Neural cell (in vitro differentiated cells): ENCODE results near the gene MALL. TPM values are rescaled to one million over a fixed set of nuclear protein-coding genes. Genes with fewer than 3 reads are reported as not detected.

Experiments
- H2AFZ ChIP-seq: fragments of 200-600, 300-800 bp; sonication (generic), shearing (Covaris generic); 2 replicates; pipeline ENCODE4 v1.6.0; 2014; ENCODE audit warnings: low read depth, mild to moderate bottlenecking, antibody characterized with exemption, low read length, moderate library complexity
- H3F3A ChIP-seq: fragments of 200-600 bp; shearing (Covaris generic); 2 replicates; pipeline ENCODE4 v1.6.1; 2016; ENCODE audit warnings: mild to moderate bottlenecking, moderate library complexity, mixed read lengths, antibody characterized with exemption, low read length; ENCODE audit not compliant: insufficient read depth, poor library complexity, severe bottlenecking
- H3K27ac ChIP-seq: fragments of 200-600, 300-800 bp; sonication (generic), shearing (Covaris generic); 2 replicates; pipeline ENCODE4 v1.5.1; 2014; ENCODE audit warnings: mild to moderate bottlenecking, low read length, moderate library complexity
- H3K27me3 ChIP-seq: fragments of 300-800, 200-600 bp; sonication (generic), shearing (Covaris generic); 2 replicates; pipeline ENCODE4 v1.6.0; 2014; ENCODE audit warnings: mild to moderate bottlenecking, low read depth, low read length, moderate library complexity; ENCODE audit not compliant: insufficient read depth
- H3K36me3 ChIP-seq: fragments of 300-800, 200-600 bp; sonication (generic), shearing (Covaris generic); 2 replicates; pipeline ENCODE4 v1.5.1; 2014; ENCODE audit warnings: mild to moderate bottlenecking, antibody characterized with exemption, low read length, moderate library complexity; ENCODE audit not compliant: insufficient read depth
- H3K4me2 ChIP-seq: fragments of 300-800, 200-600 bp; sonication (generic), shearing (Covaris generic); 2 replicates; pipeline ENCODE4 v1.6.0; 2014; ENCODE audit warnings: mild to moderate bottlenecking, low read length
- H3K4me3 ChIP-seq: fragments of 300-800, 200-600 bp; sonication (generic), shearing (Covaris generic); 2 replicates; pipeline ENCODE4 v1.5.1; 2014; ENCODE audit warnings: mild to moderate bottlenecking, low read length, moderate library complexity
- H3K79me2 ChIP-seq: fragments of 200-600 bp; shearing (Covaris generic); replicated peaks from 2 replicates; pipeline ENCODE4 v1.6.0; 2014; ENCODE audit warnings: mild to moderate bottlenecking, low read length, moderate library complexity; ENCODE audit not compliant: insufficient read depth
- H3K9ac ChIP-seq: fragments of 300-800, 200-600 bp; sonication (generic), shearing (Covaris generic); 2 replicates; pipeline ENCODE4 v1.6.1; 2016; ENCODE audit warnings: mild to moderate bottlenecking, low read length, mixed read lengths
- H3K9me2 ChIP-seq: fragments of 200-600 bp; shearing (Covaris generic); 2 replicates; pipeline ENCODE4 v1.6.1; 2016; ENCODE audit warnings: mild to moderate bottlenecking, low read length, mixed read lengths; ENCODE audit not compliant: insufficient read depth
- H3K9me3 ChIP-seq: fragments of 200-600, 300-800 bp; sonication (generic), shearing (Covaris generic); 2 replicates; pipeline ENCODE4 v1.6.1; 2016; ENCODE audit warnings: mild to moderate bottlenecking, mixed run types, low read length, moderate library complexity, mixed read lengths
- H4K20me1 ChIP-seq: fragments of 200-600 bp; shearing (Covaris generic); 2 replicates; pipeline ENCODE4 v1.6.1; 2016; ENCODE audit warnings: mild to moderate bottlenecking, mixed run types; ENCODE audit not compliant: insufficient read depth
- CTCF ChIP-seq: fragments of 450-650 bp; IDR thresholded peaks from 2 replicates; pipeline ENCODE4 v1.5.1; 2014; ENCODE audit warnings: antibody characterized with exemption, mild to moderate bottlenecking, moderate library complexity; ENCODE audit not compliant: poor library complexity, severe bottlenecking
- EP300 ChIP-seq: fragments of 450-650 bp; conservative IDR thresholded peaks from 2 replicates; pipeline ENCODE4 v1.6.1; 2014; ENCODE audit warnings: antibody characterized with exemption, mild to moderate bottlenecking, moderate library complexity; ENCODE audit not compliant: poor library complexity, severe bottlenecking
- EZH2 ChIP-seq: fragments of 200-600, 300-800 bp; shearing (Covaris generic), sonication (generic); IDR thresholded peaks from 2 replicates; pipeline ENCODE4 v1.6.1; 2014; ENCODE audit warnings: antibody characterized with exemption, low read length, borderline replicate concordance, mild to moderate bottlenecking; ENCODE audit not compliant: insufficient read depth, poor library complexity, severe bottlenecking
- POLR2AphosphoS5 ChIP-seq: IDR thresholded peaks from 2 replicates; pipeline ENCODE4 v1.6.1; 2012
- RAD21 ChIP-seq: fragments of 450-650 bp; conservative IDR thresholded peaks from 2 replicates; pipeline ENCODE4 v1.6.1; 2014; ENCODE audit warnings: antibody characterized with exemption, mild to moderate bottlenecking, moderate library complexity
- REST ChIP-seq: IDR thresholded peaks from 2 replicates; pipeline ENCODE4 v1.6.1; 2012; ENCODE audit warnings: borderline replicate concordance
- SMC3 ChIP-seq: fragments of 450-650 bp; conservative IDR thresholded peaks from 2 replicates; pipeline ENCODE4 v1.6.1; 2014; ENCODE audit warnings: antibody characterized with exemption, mild to moderate bottlenecking, moderate library complexity; ENCODE audit not compliant: poor library complexity
- polyA plus RNA-seq: library from polyadenylated mRNA; depleted of rRNA; stranded (reverse); fragments of >200 nt; gene quantifications from 2 replicates; pipeline ENCODE4 v1.2.3, GENCODE V29; 2014

The MALL gene
- polyA plus RNA-seq, 1 donor from 2014 or later = not detected

- H3K27ac ChIP-seq = no peak overlapping the region
- no peaks in the 10 kb centered on the region for H3K79me2 ChIP-seq
- H3F3A ChIP-seq = no peaks in the 10 kb centered on the region
- H2AFZ ChIP-seq = no peak overlapping the region
- H3K9me3 ChIP-seq = no peaks in the 10 kb centered on the region
- no peak overlapping the region for H3K4me2 ChIP-seq
- TF ChIP-seq EZH2 = no peak
- TF ChIP-seq POLR2AphosphoS5 = no peak
- no peaks in the 10 kb centered on the region for H3K27me3 ChIP-seq
- no peaks in the 10 kb centered on the region for H4K20me1 ChIP-seq
- no peak overlapping the region for H3K9ac ChIP-seq
- H3K36me3 ChIP-seq = no peaks in the 10 kb centered on the region
- H3K9me2 ChIP-seq = no peaks in the 10 kb centered on the region
- no peak overlapping the region for H3K4me3 ChIP-seq
These were observed 10.6 kb upstream of the MALL start for GRCh38 chr2:110126086-110126773.

GRCh38 chr2:110124939-110125691, 9.5 kb upstream of the MALL start:
- TF ChIP-seq REST = no peak
- no peak for TF ChIP-seq CTCF
- TF ChIP-seq RAD21 = no peak
- no peak for TF ChIP-seq EP300
- no peak for TF ChIP-seq SMC3
- no peak for TF ChIP-seq POLR2AphosphoS5
- no peaks in the 10 kb centered on the region for H3K79me2 ChIP-seq
- no peaks in the 10 kb centered on the region for H4K20me1 ChIP-seq
- H3K27me3 ChIP-seq = no peaks in the 10 kb centered on the region
- H3K9me3 ChIP-seq = no peaks in the 10 kb centered on the region
- H3K27ac ChIP-seq = no peak overlapping the region
- no peaks in the 10 kb centered on the region for H3F3A ChIP-seq
- H3K4me3 ChIP-seq = no peak overlapping the region
- no peak overlapping the region for H2AFZ ChIP-seq
- H3K9me2 ChIP-seq = no peaks in the 10 kb centered on the region
- H3K4me2 ChIP-seq = no peak overlapping the region
- no peak overlapping the region for H3K9ac ChIP-seq
- H3K36me3 ChIP-seq = no peaks in the 10 kb centered on the region
